ENCODE measurements around the gene C1orf167.

The C1orf167 gene

DNA sequence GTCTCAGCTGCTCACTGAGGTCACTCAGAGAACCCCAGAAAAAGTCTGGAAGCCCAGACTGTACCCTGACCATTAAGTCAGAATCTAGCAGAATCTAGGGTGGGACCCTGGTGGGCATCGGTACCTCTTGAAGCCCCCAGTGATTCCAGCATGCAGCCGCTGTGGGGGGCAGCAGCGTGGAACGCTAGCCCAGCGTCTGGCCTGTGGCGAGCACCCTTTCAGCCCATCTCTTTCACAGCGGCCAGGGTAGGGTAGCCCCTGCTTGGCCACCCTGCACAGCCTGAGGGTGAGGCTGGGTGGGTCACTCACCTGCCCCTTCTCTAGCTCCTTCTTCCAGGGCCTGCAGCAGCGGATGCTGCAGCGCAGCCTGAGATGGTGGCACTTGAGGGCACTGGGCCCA, 16.3 kb downstream of the C1orf167 start:
- H3K9me2 ChIP-seq (ENCODE audit: low read depth, low read length), result no peaks in the 10 kb centered on the region
- no peak overlapping the region for H3K9ac ChIP-seq (ENCODE audit: low read length)
- no peaks in the 10 kb centered on the region for H3K9me3 ChIP-seq (ENCODE audit: low read length)
- H3K4me1 ChIP-seq (ENCODE audit: insufficient read depth, low read length, severe bottlenecking), result peaks cover under 1% of the 10 kb centered on the region
- H4K20me1 ChIP-seq (ENCODE audit: insufficient read depth, low read length), result no peaks in the 10 kb centered on the region
- no peaks in the 10 kb centered on the region for H3K79me2 ChIP-seq (ENCODE audit: insufficient read depth, low read length)
- H3K4me2 ChIP-seq (ENCODE audit: low read length), result no peak overlapping the region
- H3F3A ChIP-seq (ENCODE audit: insufficient read depth, low read length), result no peaks in the 10 kb centered on the region
- H2AFZ ChIP-seq (ENCODE audit: low read length), result no peak overlapping the region
- no peak overlapping the region for H3K27ac ChIP-seq (ENCODE audit: low read depth, low read length, poor library complexity, severe bottlenecking)
- no peaks in the 10 kb centered on the region for H3K27me3 ChIP-seq (ENCODE audit: insufficient read depth, low read length)
- TF ChIP-seq, protein P1, sequence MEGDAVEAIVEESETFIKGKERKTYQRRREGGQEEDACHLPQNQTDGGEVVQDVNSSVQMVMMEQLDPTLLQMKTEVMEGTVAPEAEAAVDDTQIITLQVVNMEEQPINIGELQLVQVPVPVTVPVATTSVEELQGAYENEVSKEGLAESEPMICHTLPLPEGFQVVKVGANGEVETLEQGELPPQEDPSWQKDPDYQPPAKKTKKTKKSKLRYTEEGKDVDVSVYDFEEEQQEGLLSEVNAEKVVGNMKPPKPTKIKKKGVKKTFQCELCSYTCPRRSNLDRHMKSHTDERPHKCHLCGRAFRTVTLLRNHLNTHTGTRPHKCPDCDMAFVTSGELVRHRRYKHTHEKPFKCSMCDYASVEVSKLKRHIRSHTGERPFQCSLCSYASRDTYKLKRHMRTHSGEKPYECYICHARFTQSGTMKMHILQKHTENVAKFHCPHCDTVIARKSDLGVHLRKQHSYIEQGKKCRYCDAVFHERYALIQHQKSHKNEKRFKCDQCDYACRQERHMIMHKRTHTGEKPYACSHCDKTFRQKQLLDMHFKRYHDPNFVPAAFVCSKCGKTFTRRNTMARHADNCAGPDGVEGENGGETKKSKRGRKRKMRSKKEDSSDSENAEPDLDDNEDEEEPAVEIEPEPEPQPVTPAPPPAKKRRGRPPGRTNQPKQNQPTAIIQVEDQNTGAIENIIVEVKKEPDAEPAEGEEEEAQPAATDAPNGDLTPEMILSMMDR (IDR thresholded peaks at IDR 0.05; ENCODE audit: low read length), result no peak
- no peak for TF ChIP-seq EZH2 (IDR thresholded peaks at IDR 0.05; ENCODE audit: borderline replicate concordance, low read length)
- H3K4me3 ChIP-seq (ENCODE audit: low read depth, low read length, poor library complexity, severe bottlenecking), result no peak overlapping the region
- no peaks in the 10 kb centered on the region for H3K36me3 ChIP-seq (ENCODE audit: insufficient read depth, low read length)

DNA sequence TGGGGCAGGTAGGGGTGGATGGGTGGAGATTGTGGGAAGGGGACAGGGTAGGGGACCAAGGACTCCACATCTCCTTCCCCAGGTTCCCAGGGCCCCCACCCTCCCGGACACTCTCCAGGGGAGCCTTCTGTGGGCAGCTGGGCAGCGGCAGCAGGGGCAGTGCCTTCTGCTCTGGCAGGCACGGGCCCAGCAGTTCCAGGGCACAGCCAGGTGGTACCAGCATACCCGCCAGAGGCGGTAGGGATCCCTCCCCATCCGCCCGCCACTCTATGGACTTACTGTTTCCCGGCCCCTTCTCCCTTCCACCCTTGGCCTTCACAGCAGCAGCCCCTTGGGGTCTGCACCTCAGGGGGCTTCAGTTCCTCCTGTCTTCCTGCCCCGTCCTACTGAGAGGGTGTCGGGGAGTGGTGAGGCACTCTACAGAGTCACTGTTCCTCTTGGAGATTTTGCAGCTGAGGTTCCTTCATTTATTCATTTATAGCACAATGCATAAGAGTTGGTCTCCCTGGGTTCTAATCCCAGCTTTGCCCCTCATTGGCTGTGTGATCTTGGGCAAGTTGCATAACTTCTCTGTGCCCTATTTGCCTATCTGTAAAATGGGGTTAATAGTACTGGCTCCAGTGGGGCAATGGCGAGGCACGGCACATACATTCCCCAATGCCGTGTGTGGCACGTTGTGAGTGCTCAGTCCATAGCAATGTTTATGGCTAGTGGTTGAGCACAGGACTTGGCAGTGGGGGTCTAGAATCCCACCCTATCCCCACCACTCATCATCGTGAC, 17.0 kb downstream of the C1orf167 start:
- Histone ChIP-seq H3K27ac (ENCODE audit: low read depth, low read length, poor library complexity, severe bottlenecking) (no peak overlapping the region), H3K4me2 (ENCODE audit: low read length) (no peak overlapping the region), H3K9ac (ENCODE audit: low read length) (no peak overlapping the region), H3K27me3 (ENCODE audit: insufficient read depth, low read length) (no peaks in the 10 kb centered on the region), H3K4me3 (ENCODE audit: low read depth, low read length, poor library complexity, severe bottlenecking) (no peak overlapping the region), H3F3A (ENCODE audit: insufficient read depth, low read length) (no peaks in the 10 kb centered on the region), H3K9me2 (ENCODE audit: low read depth, low read length) (no peaks in the 10 kb centered on the region), H3K79me2 (ENCODE audit: insufficient read depth, low read length) (no peaks in the 10 kb centered on the region), H4K20me1 (ENCODE audit: insufficient read depth, low read length) (no peaks in the 10 kb centered on the region), H3K9me3 (ENCODE audit: low read length) (no peaks in the 10 kb centered on the region), H3K4me1 (ENCODE audit: insufficient read depth, low read length, severe bottlenecking) (peaks cover 8% of the 10 kb centered on the region), H2AFZ (ENCODE audit: low read length) (no peak overlapping the region), H3K36me3 (ENCODE audit: insufficient read depth, low read length) (no peaks in the 10 kb centered on the region)
- TF ChIP-seq, protein P1 (IDR thresholded peaks at IDR 0.05; ENCODE audit: low read length), result no peak
- no peak for TF ChIP-seq EZH2 (IDR thresholded peaks at IDR 0.05; ENCODE audit: borderline replicate concordance, low read length)

DNA sequence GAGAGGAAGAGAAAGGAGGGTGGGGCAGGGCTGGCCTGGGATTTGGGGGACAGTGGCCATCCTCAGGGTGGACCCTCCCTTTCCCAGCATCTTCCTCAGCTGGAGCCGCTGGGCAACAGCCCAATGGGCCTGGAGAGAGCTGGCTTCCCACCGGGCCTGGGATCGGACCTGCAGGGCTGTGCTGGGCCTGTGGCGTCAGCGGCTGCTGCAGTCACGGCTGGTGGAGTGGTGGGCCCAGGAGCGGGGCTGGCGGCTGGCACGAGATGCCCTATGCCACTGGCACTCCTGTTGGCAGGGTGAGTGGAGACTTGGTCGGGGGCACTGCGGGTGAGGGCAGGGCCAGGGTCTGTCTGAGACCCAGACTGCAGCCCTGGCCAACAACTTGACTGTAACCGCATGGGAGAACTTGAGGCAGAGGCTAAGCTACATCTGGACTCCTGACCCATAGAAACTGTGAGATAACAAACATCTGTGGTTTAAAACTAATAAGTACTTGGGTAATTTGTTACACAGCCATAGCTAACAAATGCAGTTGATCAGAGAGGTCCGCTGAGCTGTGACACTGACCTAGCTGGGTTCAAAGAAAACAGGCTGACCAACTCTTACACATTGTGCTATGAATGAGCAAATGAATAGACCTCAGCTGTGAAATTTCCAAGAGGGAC, 17.9 kb downstream of the C1orf167 start:
- H3K27ac ChIP-seq (ENCODE audit: low read depth, low read length, poor library complexity, severe bottlenecking), result no peak overlapping the region
- no peaks in the 10 kb centered on the region for H3K79me2 ChIP-seq (ENCODE audit: insufficient read depth, low read length)
- no peak overlapping the region for H3K9ac ChIP-seq (ENCODE audit: low read length)
- no peaks in the 10 kb centered on the region for H3K9me2 ChIP-seq (ENCODE audit: low read depth, low read length)
- TF ChIP-seq, protein P1 (IDR thresholded peaks at IDR 0.05; ENCODE audit: low read length), result no peak
- no peak for TF ChIP-seq EZH2 (IDR thresholded peaks at IDR 0.05; ENCODE audit: borderline replicate concordance, low read length)
- no peak overlapping the region for H3K4me2 ChIP-seq (ENCODE audit: low read length)
- no peaks in the 10 kb centered on the region for H3K9me3 ChIP-seq (ENCODE audit: low read length)
- no peaks in the 10 kb centered on the region for H3F3A ChIP-seq (ENCODE audit: insufficient read depth, low read length)
- H2AFZ ChIP-seq (ENCODE audit: low read length), result no peak overlapping the region
- no peaks in the 10 kb centered on the region for H3K27me3 ChIP-seq (ENCODE audit: insufficient read depth, low read length)
- H3K36me3 ChIP-seq (ENCODE audit: insufficient read depth, low read length), result no peaks in the 10 kb centered on the region
- H3K4me1 ChIP-seq (ENCODE audit: insufficient read depth, low read length, severe bottlenecking), result peaks cover 14% of the 10 kb centered on the region
- no peaks in the 10 kb centered on the region for H4K20me1 ChIP-seq (ENCODE audit: insufficient read depth, low read length)
- no peak overlapping the region for H3K4me3 ChIP-seq (ENCODE audit: low read depth, low read length, poor library complexity, severe bottlenecking)
